ENCODE measurements around the gene TMEM269. TPM values are rescaled to one million over a fixed set of nuclear protein-coding genes. Genes with fewer than 3 reads are reported as not detected.

Gene TMEM269
- polyA plus RNA-seq, 1 donor (not counting 4 experiments of a cell fraction or from before 2014, with no cell fraction given): 0.12 TPM

GRCh38 chr1:42769811-42770210 is 15.0 kb upstream of the TMEM269 start:
- Histone ChIP-seq H2AFZ (ENCODE audit: control insufficient read depth, low read length) (no peak overlapping the region), H3K9ac (ENCODE audit: control insufficient read depth, extremely low read depth, insufficient read depth, low read length) (no peak overlapping the region), H3K4me1 (ENCODE audit: control insufficient read depth, extremely low read depth, insufficient read depth, low read length) (peaks cover 12% of the 10 kb centered on the region), H3K36me3 (ENCODE audit: control insufficient read depth in 2 of 2, extremely low read depth in 1 of 2, insufficient read depth in 2 of 2, low read length in 2 of 2) (no peaks in the 10 kb centered on the region), H3K27me3 (ENCODE audit: control insufficient read depth, extremely low read depth, insufficient read depth, low read length) (no peaks in the 10 kb centered on the region), H3K4me2 (ENCODE audit: control insufficient read depth, extremely low read depth, insufficient read depth, low read depth, low read length) (no peak overlapping the region), H3K79me2 (ENCODE audit: control insufficient read depth, insufficient read depth, low read length) (peaks cover 43% of the 10 kb centered on the region), H3K27ac (ENCODE audit: control insufficient read depth, insufficient read depth, low read length) (no peak overlapping the region), H3K4me3 (ENCODE audit: control insufficient read depth in 2 of 3, extremely low read depth in 1 of 3, insufficient read depth in 2 of 3, low read depth in 1 of 3, low read length in 3 of 3) (no peak overlapping the region), H3K9me1 (ENCODE audit: control insufficient read depth, extremely low read depth, insufficient read depth, low read length) (no peaks in the 10 kb centered on the region), H4K20me1 (ENCODE audit: control insufficient read depth, extremely low read depth, insufficient read depth, low read length) (no peaks in the 10 kb centered on the region), H3K9me3 (ENCODE audit: control insufficient read depth, low read depth, low read length) (no peaks in the 10 kb centered on the region)
- DNase-seq (ENCODE audit: low read depth, low spot score) (no peak), FAIRE-seq (no peak)
- dilution Hi-C loops (cut with MboI; ENCODE audit: extremely low pct_ligation_motif_present, low sequenced_read_pairs): no loop called here
- no peak for TF ChIP-seq CTCF (optimal IDR thresholded peaks at IDR 0.05 in 1 of 3, IDR thresholded peaks at IDR 0.05 in 1 of 3, conservative IDR thresholded peaks at IDR 0.05 in 1 of 3; ENCODE audit: extremely low read depth in 1 of 3, insufficient read depth in 2 of 3, low read length in 3 of 3)
- TF ChIP-seq EZH2 (IDR thresholded peaks at IDR 0.05; ENCODE audit: low read length): no peak

DNA sequence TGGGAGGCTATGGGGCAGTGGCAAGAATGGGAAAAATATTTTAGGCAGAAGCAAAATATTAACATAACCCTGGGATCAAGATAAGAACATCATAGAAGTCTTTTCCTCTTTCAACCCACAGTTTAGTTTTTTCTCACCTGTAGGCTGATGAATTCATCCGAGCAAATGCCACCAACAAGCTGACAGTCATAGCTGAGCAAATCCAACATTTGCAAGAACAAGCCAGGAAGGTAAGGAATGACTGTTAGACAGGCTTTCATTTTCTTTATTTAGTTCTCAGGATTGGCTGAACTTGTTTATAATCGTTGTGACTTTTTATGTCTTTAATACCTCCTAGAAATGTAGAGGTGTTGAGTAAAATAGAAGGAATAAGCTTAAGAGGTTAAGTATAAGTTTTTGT is 11.4 kb upstream of the TMEM269 start:
- dilution Hi-C loops (cut with MboI; ENCODE audit: extremely low pct_ligation_motif_present, low sequenced_read_pairs): no loop called here

More for the DNA sequence above, 11.4 kb upstream of the TMEM269 start:
- Histone ChIP-seq H3K9ac (ENCODE audit: control insufficient read depth, extremely low read depth, insufficient read depth, low read length) (no peak overlapping the region), H2AFZ (ENCODE audit: control insufficient read depth, low read length) (no peak overlapping the region), H3K4me2 (ENCODE audit: control insufficient read depth, extremely low read depth, insufficient read depth, low read depth, low read length) (no peak overlapping the region), H3K4me3 (ENCODE audit: control insufficient read depth in 2 of 3, extremely low read depth in 1 of 3, insufficient read depth in 2 of 3, low read depth in 1 of 3, low read length in 3 of 3) (no peak overlapping the region), H3K27me3 (ENCODE audit: control insufficient read depth, extremely low read depth, insufficient read depth, low read length) (no peaks in the 10 kb centered on the region), H3K79me2 (ENCODE audit: control insufficient read depth, insufficient read depth, low read length) (peaks cover 18% of the 10 kb centered on the region), H3K9me3 (ENCODE audit: control insufficient read depth, low read depth, low read length) (no peaks in the 10 kb centered on the region), H3K27ac (ENCODE audit: control insufficient read depth, insufficient read depth, low read length) (no peak overlapping the region), H3K9me1 (ENCODE audit: control insufficient read depth, extremely low read depth, insufficient read depth, low read length) (no peaks in the 10 kb centered on the region), H4K20me1 (ENCODE audit: control insufficient read depth, extremely low read depth, insufficient read depth, low read length) (no peaks in the 10 kb centered on the region), H3K4me1 (ENCODE audit: control insufficient read depth, extremely low read depth, insufficient read depth, low read length) (no peaks in the 10 kb centered on the region), H3K36me3 (ENCODE audit: control insufficient read depth in 2 of 2, extremely low read depth in 1 of 2, insufficient read depth in 2 of 2, low read length in 2 of 2) (peaks cover 12 to 27% of the 10 kb centered on the region in 2 experiments)
- no peak for TF ChIP-seq EZH2 (IDR thresholded peaks at IDR 0.05; ENCODE audit: low read length)
- no peak for TF ChIP-seq CTCF (optimal IDR thresholded peaks at IDR 0.05 in 1 of 3, IDR thresholded peaks at IDR 0.05 in 1 of 3, conservative IDR thresholded peaks at IDR 0.05 in 1 of 3; ENCODE audit: extremely low read depth in 1 of 3, insufficient read depth in 2 of 3, low read length in 3 of 3)
- no peak for FAIRE-seq
- no peak for DNase-seq (ENCODE audit: low read depth, low spot score)
